Adrenal gland (tissue), 5 donors: Measurements from ENCODE around the gene MLLT3.

Experiments
- CTCF ChIP-seq, 6 experiments: fragments of 450-650 bp in 4 of 6; fragments of 200-600 bp in 2 of 6; sonication (generic) in 1 of 6; IDR thresholded peaks; 1 replicate in 5 of 6; 2 replicates in 1 of 6; pipeline versions ENCODE4 v1.5.1 to v1.8.0; 2016 to 2021; ENCODE audit warnings: antibody characterized with exemption in 6 of 6, mild to moderate bottlenecking in 2 of 6, moderate library complexity in 1 of 6
- POLR2A ChIP-seq, 2 donors: fragments of 450-650 bp; IDR thresholded peaks; one replicate each; pipeline ENCODE4 v1.6.1; 2017; ENCODE audit warnings: antibody characterized with exemption in 2 of 2, mild to moderate bottlenecking in 2 of 2, moderate library complexity in 1 of 2
- donor health status: DM: no; HTN: no; CAD: no.

GRCh38 chr9:20295555-20295954 is 326.7 kb downstream of the MLLT3 start:
- TF ChIP-seq POLR2A (IDR thresholded peaks at IDR 0.05): no peak
- TF ChIP-seq CTCF (IDR thresholded peaks at IDR 0.05): no peak
